ENCODE measurements around the gene SLC35B2. TPM values are rescaled to one million over a fixed set of nuclear protein-coding genes. Genes with fewer than 3 reads are reported as not detected.

Gene SLC35B2
- total and polyA plus RNA-seq, 11 donors = 10.2 to 36.7 (median 26.4) TPM

DNA sequence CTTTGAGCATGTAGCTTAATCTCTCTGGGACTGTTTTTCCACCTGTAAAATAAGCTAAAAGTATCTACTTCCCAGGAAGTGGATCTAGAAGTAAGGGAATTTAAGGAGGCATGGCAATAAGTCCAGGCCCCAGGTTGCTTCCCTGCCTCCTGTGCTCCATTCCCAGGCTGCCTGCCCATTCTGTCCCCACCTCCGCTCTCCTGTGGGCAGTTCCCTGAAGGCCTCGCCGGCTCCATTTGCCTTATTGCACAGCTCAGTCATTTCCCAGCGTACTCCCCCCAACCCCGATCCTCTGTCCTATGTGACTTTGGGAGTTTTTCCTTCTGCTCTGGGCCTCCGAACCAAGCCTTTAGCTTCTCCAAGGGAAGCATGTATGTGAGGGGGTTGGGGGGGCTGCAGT, 29.3 kb downstream of the SLC35B2 start:
- intact Hi-C loops (cut with DNase I) = no loop called here
- Histone ChIP-seq H3K27me3 (no peaks in the 10 kb centered on the region), H3K27ac (peak overlapping the region; percentile 81 to 99 (median 92)), H3K4me1 (peaks cover 6 to 98% (median 68%) of the 10 kb centered on the region in 12 donors), H3K36me3 (peaks cover 0 to 44% (median 36%) of the 10 kb centered on the region in 9 donors), H3K9me3 (no peaks in the 10 kb centered on the region), H3K4me3 (peak overlapping the region in 9 of 12 donors; percentile 12 to 56 (median 48))
- peak in 1 of 5 donors; percentile 42 for DNase-seq
- WGBS, 4 donors = 54 to 66% (median 61%) methylated on average over 6 of the region's 6 CpGs
- TF ChIP-seq POLR2A (IDR thresholded peaks at IDR 0.05) = no peak
- TF ChIP-seq, protein P1, sequence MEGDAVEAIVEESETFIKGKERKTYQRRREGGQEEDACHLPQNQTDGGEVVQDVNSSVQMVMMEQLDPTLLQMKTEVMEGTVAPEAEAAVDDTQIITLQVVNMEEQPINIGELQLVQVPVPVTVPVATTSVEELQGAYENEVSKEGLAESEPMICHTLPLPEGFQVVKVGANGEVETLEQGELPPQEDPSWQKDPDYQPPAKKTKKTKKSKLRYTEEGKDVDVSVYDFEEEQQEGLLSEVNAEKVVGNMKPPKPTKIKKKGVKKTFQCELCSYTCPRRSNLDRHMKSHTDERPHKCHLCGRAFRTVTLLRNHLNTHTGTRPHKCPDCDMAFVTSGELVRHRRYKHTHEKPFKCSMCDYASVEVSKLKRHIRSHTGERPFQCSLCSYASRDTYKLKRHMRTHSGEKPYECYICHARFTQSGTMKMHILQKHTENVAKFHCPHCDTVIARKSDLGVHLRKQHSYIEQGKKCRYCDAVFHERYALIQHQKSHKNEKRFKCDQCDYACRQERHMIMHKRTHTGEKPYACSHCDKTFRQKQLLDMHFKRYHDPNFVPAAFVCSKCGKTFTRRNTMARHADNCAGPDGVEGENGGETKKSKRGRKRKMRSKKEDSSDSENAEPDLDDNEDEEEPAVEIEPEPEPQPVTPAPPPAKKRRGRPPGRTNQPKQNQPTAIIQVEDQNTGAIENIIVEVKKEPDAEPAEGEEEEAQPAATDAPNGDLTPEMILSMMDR (IDR thresholded peaks at IDR 0.05) = no peak
- no peak for ATAC-seq

DNA sequence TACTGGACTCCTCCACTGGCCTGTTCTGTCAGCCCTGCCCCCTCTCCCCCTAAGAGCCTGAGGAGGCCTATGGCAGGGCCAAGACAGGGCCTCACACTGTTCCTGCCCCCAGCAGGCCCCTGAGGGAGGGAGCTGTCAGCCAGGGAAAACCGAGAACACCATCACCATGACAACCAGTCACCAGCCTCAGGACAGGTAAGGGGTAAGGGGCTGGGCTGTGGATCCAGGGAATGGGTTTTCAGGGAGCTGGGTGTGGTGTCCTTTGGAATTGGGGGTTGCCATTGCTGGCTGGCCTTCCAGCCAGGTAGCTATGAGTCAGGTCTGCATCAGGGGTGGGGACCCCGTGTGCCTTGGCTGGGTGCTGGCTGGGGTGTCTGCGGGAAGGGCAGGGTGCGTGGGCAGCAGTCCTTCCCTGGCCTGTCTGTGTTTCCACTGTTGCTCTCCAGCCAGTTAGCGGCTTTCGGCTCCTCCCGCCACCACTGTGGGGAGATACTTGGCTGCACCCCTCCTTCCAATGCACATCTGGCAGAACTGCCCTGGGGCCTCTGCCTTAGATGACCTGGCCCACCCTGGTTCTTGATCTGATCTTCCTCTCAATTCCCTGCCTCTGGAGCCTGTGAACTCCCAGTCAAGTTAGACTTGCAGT, 30.1 kb downstream of the SLC35B2 start:
- ATAC-seq (peak in 2 of 4 donors; percentile 12 to 21), DNase-seq (peak in 2 of 5 donors; percentile 45 to 59)
- H3K9me3 ChIP-seq = no peaks in the 10 kb centered on the region
- H3K27ac ChIP-seq = peak overlapping the region; percentile 81 to 99 (median 92)
- no peaks in the 10 kb centered on the region for H3K27me3 ChIP-seq
- TF ChIP-seq, protein P1 (IDR thresholded peaks at IDR 0.05) = no peak
- TF ChIP-seq POLR2A (IDR thresholded peaks at IDR 0.05) = no peak
- WGBS, 4 donors = 31 to 59% (median 44%) methylated on average over 4 to 7 of the region's 7 CpGs
- peaks cover 0 to 37% (median 28%) of the 10 kb centered on the region in 9 donors for H3K36me3 ChIP-seq
- H3K4me3 ChIP-seq = peak overlapping the region in 11 of 12 donors; percentile 12 to 56 (median 43)
- H3K4me1 ChIP-seq = peaks cover 6 to 98% (median 69%) of the 10 kb centered on the region in 12 donors
- intact Hi-C loops (cut with DNase I) = no loop called here

DNA sequence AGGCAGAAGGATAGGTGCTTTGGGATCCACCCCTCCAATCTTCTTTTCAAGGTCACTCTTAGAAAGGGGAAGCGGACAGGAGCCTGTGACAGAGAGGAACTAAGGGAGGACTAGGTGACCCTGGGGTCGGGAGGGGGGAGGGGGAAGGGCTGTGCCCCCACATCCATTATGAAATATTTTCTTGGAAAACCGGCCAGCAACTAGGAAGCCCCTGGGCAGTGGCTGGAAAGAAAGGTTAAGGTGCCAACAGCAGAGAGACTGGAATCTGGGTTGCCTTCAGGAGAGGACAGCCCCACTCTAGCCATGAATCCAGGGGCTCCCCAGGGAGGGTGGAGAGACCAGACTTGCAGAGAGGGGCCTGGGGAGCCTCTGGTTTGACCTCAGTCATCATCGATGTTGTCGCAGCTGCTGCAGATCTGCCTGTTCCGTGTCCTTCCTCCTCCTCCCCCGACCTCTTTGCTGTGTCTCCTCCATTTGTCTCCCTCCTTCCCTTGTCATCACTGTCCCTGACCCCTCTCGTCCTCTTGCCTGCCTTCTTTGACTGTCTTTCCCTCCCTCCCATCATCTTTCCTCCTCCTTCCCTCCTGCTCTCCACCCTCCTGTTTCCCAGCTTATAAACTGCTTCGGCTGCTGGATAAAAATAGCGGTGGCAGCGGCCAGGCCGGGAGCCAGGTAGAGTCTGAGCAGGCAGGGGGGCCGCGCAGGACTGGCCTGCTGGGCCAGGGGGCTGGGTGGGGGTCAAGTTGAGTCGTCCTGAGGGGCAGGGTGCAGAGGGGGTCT, 30.8 kb downstream of the SLC35B2 start:
- Histone ChIP-seq H3K36me3 (peaks cover 0 to 30% (median 21%) of the 10 kb centered on the region in 9 donors), H3K27me3 (no peaks in the 10 kb centered on the region), H3K4me3 (peak overlapping the region in 11 of 12 donors; percentile 12 to 56 (median 43)), H3K27ac (peak overlapping the region; percentile 81 to 99 (median 92)), H3K9me3 (no peaks in the 10 kb centered on the region), H3K4me1 (peaks cover 9 to 98% (median 74%) of the 10 kb centered on the region in 12 donors)
- intact Hi-C loops (cut with DNase I) = no loop called here
- ATAC-seq (peak; percentile 29 to 64 (median 38)), DNase-seq (peak; percentile 64 to 77 (median 66))
- WGBS, 4 donors = 25 to 34% (median 29%) methylated on average over 15 of the region's 15 CpGs
- TF ChIP-seq POLR2A (IDR thresholded peaks at IDR 0.05) = no peak
- TF ChIP-seq, protein P1 (IDR thresholded peaks at IDR 0.05) = no peak
